GM18867 (cell line): ENCODE results near the gene KIAA0040.
A peak's percentile ranks its signal among the peaks of the same experiment; 100 is the strongest.

Experiments
- ATAC-seq: cut with Tn5 transposase; IDR thresholded peaks from one replicate; pipeline ENCODE4 v1.9.1; 2021; ENCODE audit warnings: mild to moderate bottlenecking, moderate library complexity; ENCODE audit not compliant: unreplicated experiment

KIAA0040 gene

GRCh38 chr1:175172503-175172902, 20.1 kb downstream of the KIAA0040 start:
- ATAC-seq, result no peak

- ATAC-seq, result no peak
These were observed 21.3 kb downstream of the KIAA0040 start for GRCh38 chr1:175171036-175171913.

- no peak for ATAC-seq
These were observed 23.1 kb downstream of the KIAA0040 start for GRCh38 chr1:175169286-175170018.

- ATAC-seq, result no peak
These were observed 23.8 kb downstream of the KIAA0040 start for GRCh38 chr1:175168782-175169181.

- ATAC-seq, result no peak
These were observed 24.7 kb downstream of the KIAA0040 start for GRCh38 chr1:175167861-175168260.

GRCh38 chr1:175166746-175167145, 25.8 kb downstream of the KIAA0040 start:
- ATAC-seq, result no peak

- no peak for ATAC-seq
These were observed 27.8 kb downstream of the KIAA0040 start for GRCh38 chr1:175164751-175165150.

GRCh38 chr1:175163702-175164101, 28.9 kb downstream of the KIAA0040 start:
- ATAC-seq, result no peak

- ATAC-seq, result no peak
These were observed 29.6 kb downstream of the KIAA0040 start for GRCh38 chr1:175162955-175163354.

GRCh38 chr1:175158170-175158591, 34.4 kb downstream of the KIAA0040 start:
- no peak for ATAC-seq

GRCh38 chr1:175157200-175157599, 35.4 kb downstream of the KIAA0040 start:
- no peak for ATAC-seq

- no peak for ATAC-seq
These were observed 36.6 kb downstream of the KIAA0040 start for GRCh38 chr1:175155936-175156335.

GRCh38 chr1:175155473-175155856, 37.1 kb downstream of the KIAA0040 start:
- ATAC-seq, result no peak

GRCh38 chr1:175154629-175155472, 37.7 kb downstream of the KIAA0040 start:
- ATAC-seq, result peak; percentile 46

GRCh38 chr1:175152006-175152652, 40.4 kb downstream of the KIAA0040 start:
- peak; percentile 58 for ATAC-seq

- ATAC-seq, result no peak
These were observed 41.8 kb downstream of the KIAA0040 start for GRCh38 chr1:175150596-175151319.

GRCh38 chr1:175148068-175148467, 44.5 kb downstream of the KIAA0040 start:
- no peak for ATAC-seq

GRCh38 chr1:175147569-175147968, 45.0 kb downstream of the KIAA0040 start:
- ATAC-seq, result no peak

GRCh38 chr1:175146529-175147213, 45.9 kb downstream of the KIAA0040 start:
- peak; percentile 37 for ATAC-seq
